Stomach (tissue), 4 donors: ENCODE results near the gene GSTA2.

Experiments used
- CTCF ChIP-seq, 7 experiments: fragments of 450-650 bp in 4 of 7; fragments of 200-600 bp in 3 of 7; sonication (generic) in 3 of 7; IDR thresholded peaks; one replicate each; pipeline ENCODE4 v1.5.1; 2016 to 2019; ENCODE audit warnings: antibody characterized with exemption in 7 of 7, control low read depth in 2 of 7, mild to moderate bottlenecking in 1 of 7
- EP300 ChIP-seq: sonication (generic); formaldehyde crosslinking; IDR thresholded peaks from one replicate; pipeline ENCODE4 v1.6.1; 2017; ENCODE audit warnings: antibody characterized with exemption
- POLR2A ChIP-seq, 4 donors: fragments of 450-650 bp; IDR thresholded peaks; one replicate each; pipeline ENCODE4 v1.6.1; 2016; ENCODE audit warnings: antibody characterized with exemption in 4 of 4, control low read depth in 2 of 4, mild to moderate bottlenecking in 1 of 4, moderate library complexity in 1 of 4

GRCh38 chr6:52734072-52734471 lies 29.2 kb downstream of the GSTA2 start:
- TF ChIP-seq CTCF (IDR thresholded peaks at IDR 0.05) (no peak), EP300 (no peak), POLR2A (IDR thresholded peaks at IDR 0.05) (no peak)
